Endodermal cell (in vitro differentiated cells): ENCODE data around the gene CENPN. TPM values are rescaled to one million over a fixed set of nuclear protein-coding genes. Genes with fewer than 3 reads are reported as not detected.

Source experiments
- DNase-seq: peaks from one replicate; pipeline ENCODE4 v3.0.0-alpha.2; 2017
- H3K27ac ChIP-seq: 2 replicates; pipeline ENCODE4 v1.5.1; 2013; ENCODE audit warnings: mild to moderate bottlenecking, low read depth, low read length, moderate library complexity
- H3K27me3 ChIP-seq: 2 replicates; pipeline ENCODE4 v1.6.1; 2013; ENCODE audit warnings: mild to moderate bottlenecking, low read length, moderate library complexity; ENCODE audit not compliant: insufficient read depth, control insufficient read depth, poor library complexity, severe bottlenecking
- H3K36me3 ChIP-seq: 2 replicates; pipeline ENCODE4 v1.7.0; 2013; ENCODE audit warnings: mild to moderate bottlenecking, low read length, moderate library complexity; ENCODE audit not compliant: control insufficient read depth, insufficient read depth
- H3K4me1 ChIP-seq: one replicate; pipeline ENCODE4 v1.7.0; 2013; ENCODE audit warnings: low read length; ENCODE audit not compliant: control insufficient read depth, insufficient read depth
- H3K4me3 ChIP-seq: 2 replicates; pipeline ENCODE4 v1.5.1; 2013; ENCODE audit warnings: mild to moderate bottlenecking, low read length, moderate library complexity
- H3K9ac ChIP-seq: 2 replicates; pipeline ENCODE4 v1.6.1; 2013; ENCODE audit warnings: mild to moderate bottlenecking, low read length, moderate library complexity; ENCODE audit not compliant: poor library complexity, severe bottlenecking; ENCODE audit errors: extremely low read depth
- H3K9me3 ChIP-seq: 2 replicates; pipeline ENCODE4 v1.6.1; 2013; ENCODE audit warnings: mild to moderate bottlenecking, low read length, moderate library complexity; ENCODE audit not compliant: control insufficient read depth
- H3K27ac Mint-ChIP-seq: 2 replicates; pipeline ENCODE4 v1.8.0; 2020; ENCODE audit warnings: mixed read lengths
- H3K27me3 Mint-ChIP-seq: 2 replicates; pipeline ENCODE4 v1.8.0; 2021; ENCODE audit warnings: mild to moderate bottlenecking, mixed read lengths; ENCODE audit not compliant: insufficient read depth
- H3K36me3 Mint-ChIP-seq: 2 replicates; pipeline ENCODE4 v1.8.0; 2020; ENCODE audit warnings: low read depth, mixed read lengths
- H3K4me1 Mint-ChIP-seq: 2 replicates; pipeline ENCODE4 v1.8.0; 2020; ENCODE audit warnings: mixed read lengths
- H3K4me3 Mint-ChIP-seq: 2 replicates; pipeline ENCODE4 v1.8.0; 2020; ENCODE audit warnings: mild to moderate bottlenecking, moderate library complexity, mixed read lengths
- H3K9me3 Mint-ChIP-seq: 2 replicates; pipeline ENCODE4 v1.8.0; 2020; ENCODE audit warnings: mild to moderate bottlenecking, mixed read lengths
- WGBS, 2 experiments: methylation state at CpG; one replicate each; pipeline versions ENCODE4 v1.1.5 to v1.1.7; 2013; ENCODE audit warnings: missing lambda C conversion rate in 2 of 2, mixed read lengths in 1 of 2; ENCODE audit not compliant: insufficient coverage in 1 of 2, insufficient read length in 1 of 2; 5-methylcytosine and 5-hydroxymethylcytosine counted together
- total RNA-seq, 2 donors: library from RNA; stranded (reverse); fragmentation: NEBNext Ultra II Directional in 1 of 2; extraction: Animal tissue kit (Norgen Biotek cat#: 25700) in 1 of 2; gene quantifications; 2 replicates in 1 of 2; 3 replicates in 1 of 2; pipeline ENCODE4 v1.2.1, GENCODE V29; 2021
- TF ChIP-seq, protein P1 (sequence below): fragments of 200-600 bp; sonication (generic); conservative IDR thresholded peaks from 2 replicates; pipeline ENCODE4 v1.5.0; 2021; ENCODE audit warnings: antibody characterized with exemption, mild to moderate bottlenecking

The CENPN gene
- total RNA-seq, 2 donors from 2014 or later, result 45.1 to 52.8 TPM

DNA sequence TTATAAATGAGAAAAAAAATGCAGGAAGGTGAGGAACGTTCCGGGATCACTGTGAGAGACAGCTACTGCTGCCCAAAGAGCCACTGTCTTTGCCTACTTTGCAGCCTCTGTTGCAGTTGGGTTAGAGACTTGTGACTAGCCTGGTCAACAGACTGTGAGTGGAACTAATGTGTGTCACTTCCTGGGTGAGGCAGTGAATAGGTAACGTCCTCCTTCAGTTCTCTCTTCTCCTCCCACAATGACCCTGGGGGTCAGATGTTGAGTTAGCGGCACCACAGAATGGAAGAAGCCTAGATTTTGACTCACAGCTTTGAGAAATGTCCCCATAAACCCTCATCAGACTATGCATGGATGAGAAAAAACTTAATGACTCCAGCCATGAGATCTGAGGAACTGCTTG is 64.8 kb downstream of the CENPN start:
- no peak overlapping the region for H3K9ac ChIP-seq
- Mint-ChIP-seq H3K4me3 (no peak overlapping the region), H3K9me3 (no peaks in the 10 kb centered on the region), H3K27me3 (no peaks in the 10 kb centered on the region), H3K4me1 (peaks cover 5% of the 10 kb centered on the region), H3K27ac (no peak overlapping the region), H3K36me3 (peaks cover 16% of the 10 kb centered on the region)
- no peak overlapping the region for H3K27ac ChIP-seq
- WGBS, 2 experiments, result 95 to 100% methylated on average over 3 to 4 of the region's 4 CpGs
- H3K36me3 ChIP-seq, result peaks cover 13% of the 10 kb centered on the region
- H3K4me3 ChIP-seq, result no peak overlapping the region
- no peak for DNase-seq
- H3K4me1 ChIP-seq, result peaks cover 7% of the 10 kb centered on the region
- TF ChIP-seq, protein P1, sequence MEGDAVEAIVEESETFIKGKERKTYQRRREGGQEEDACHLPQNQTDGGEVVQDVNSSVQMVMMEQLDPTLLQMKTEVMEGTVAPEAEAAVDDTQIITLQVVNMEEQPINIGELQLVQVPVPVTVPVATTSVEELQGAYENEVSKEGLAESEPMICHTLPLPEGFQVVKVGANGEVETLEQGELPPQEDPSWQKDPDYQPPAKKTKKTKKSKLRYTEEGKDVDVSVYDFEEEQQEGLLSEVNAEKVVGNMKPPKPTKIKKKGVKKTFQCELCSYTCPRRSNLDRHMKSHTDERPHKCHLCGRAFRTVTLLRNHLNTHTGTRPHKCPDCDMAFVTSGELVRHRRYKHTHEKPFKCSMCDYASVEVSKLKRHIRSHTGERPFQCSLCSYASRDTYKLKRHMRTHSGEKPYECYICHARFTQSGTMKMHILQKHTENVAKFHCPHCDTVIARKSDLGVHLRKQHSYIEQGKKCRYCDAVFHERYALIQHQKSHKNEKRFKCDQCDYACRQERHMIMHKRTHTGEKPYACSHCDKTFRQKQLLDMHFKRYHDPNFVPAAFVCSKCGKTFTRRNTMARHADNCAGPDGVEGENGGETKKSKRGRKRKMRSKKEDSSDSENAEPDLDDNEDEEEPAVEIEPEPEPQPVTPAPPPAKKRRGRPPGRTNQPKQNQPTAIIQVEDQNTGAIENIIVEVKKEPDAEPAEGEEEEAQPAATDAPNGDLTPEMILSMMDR, result no peak
- no peaks in the 10 kb centered on the region for H3K9me3 ChIP-seq
- no peaks in the 10 kb centered on the region for H3K27me3 ChIP-seq

DNA sequence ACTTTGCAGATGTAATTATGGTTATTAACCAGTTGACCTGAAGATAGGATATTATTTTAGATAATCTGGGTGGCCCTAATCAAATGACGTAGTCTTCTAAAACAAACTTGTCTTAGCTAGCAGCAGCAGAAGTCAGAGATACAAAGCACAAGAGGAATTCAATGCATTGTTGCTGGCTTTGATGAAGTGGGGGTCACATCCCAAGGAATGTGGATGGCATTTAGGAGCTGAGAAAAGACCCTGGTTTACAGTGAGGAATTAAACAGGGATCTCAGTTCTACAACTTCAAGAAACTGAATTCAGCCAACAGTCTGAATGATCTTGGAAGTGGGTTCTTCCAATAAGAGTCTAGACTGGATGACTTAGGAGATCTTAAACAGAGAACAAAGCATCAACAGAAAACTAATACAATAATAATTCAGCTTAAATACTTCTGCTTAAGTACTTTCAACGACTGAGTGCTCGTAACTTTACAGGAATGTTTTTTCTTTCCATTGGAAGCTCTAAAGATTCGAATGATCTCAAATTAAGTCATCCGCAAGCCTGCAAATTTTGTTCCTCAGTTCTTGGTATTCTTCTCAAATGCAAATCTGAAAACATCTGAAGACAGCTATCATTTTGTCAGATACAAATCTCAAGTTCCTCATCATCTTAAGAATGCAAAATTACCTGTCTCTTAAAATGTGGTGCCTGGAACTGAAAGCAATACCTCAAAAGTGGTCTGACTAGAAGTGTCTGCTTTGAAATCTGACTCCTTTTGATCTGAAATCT is 66.7 kb downstream of the CENPN start:
- Mint-ChIP-seq H3K36me3 (peaks cover 19% of the 10 kb centered on the region), H3K9me3 (no peaks in the 10 kb centered on the region), H3K27me3 (no peaks in the 10 kb centered on the region), H3K4me3 (no peak overlapping the region), H3K4me1 (peaks cover 13% of the 10 kb centered on the region), H3K27ac (no peak overlapping the region)
- Histone ChIP-seq H3K27me3 (no peaks in the 10 kb centered on the region), H3K36me3 (peaks cover 13% of the 10 kb centered on the region), H3K27ac (no peak overlapping the region), H3K9me3 (no peaks in the 10 kb centered on the region), H3K4me1 (peaks cover 7% of the 10 kb centered on the region), H3K4me3 (no peak overlapping the region), H3K9ac (no peak overlapping the region)
- WGBS, 2 experiments, result 69% methylated on average over 5 of the region's 5 CpGs
- DNase-seq, result no peak
- TF ChIP-seq, protein P1, result no peak

- peaks cover 7% of the 10 kb centered on the region for H3K4me1 ChIP-seq
- H3K9me3 Mint-ChIP-seq, result no peaks in the 10 kb centered on the region
- peak overlapping the region; percentile 94 for H3K27ac ChIP-seq
- H3K27ac Mint-ChIP-seq, result no peak overlapping the region
- H3K36me3 Mint-ChIP-seq, result peaks cover 22% of the 10 kb centered on the region
- H3K27me3 ChIP-seq, result no peaks in the 10 kb centered on the region
- peaks cover 18% of the 10 kb centered on the region for H3K4me1 Mint-ChIP-seq
- no peaks in the 10 kb centered on the region for H3K27me3 Mint-ChIP-seq
- TF ChIP-seq, protein P1, result no peak
- H3K4me3 ChIP-seq, result peak overlapping the region; percentile 80
- no peak overlapping the region for H3K4me3 Mint-ChIP-seq
- WGBS, 2 experiments, result 1 to 6% methylated on average over 13 to 27 of the region's 27 CpGs
- DNase-seq, result peak; percentile 95
- peak overlapping the region; percentile 75 for H3K9ac ChIP-seq
- no peaks in the 10 kb centered on the region for H3K9me3 ChIP-seq
- H3K36me3 ChIP-seq, result peaks cover 20% of the 10 kb centered on the region
Measured at GRCh38 chr16:81076566-81077075, 69.6 kb downstream of the CENPN start.
